HepG2 (cell line): ENCODE measurements around the gene SEMA3F. TPM values are rescaled to one million over a fixed set of nuclear protein-coding genes. Genes with fewer than 3 reads are reported as not detected.

Experiments
- ARNT2 ChIP-seq: sonication (generic); formaldehyde crosslinking; IDR thresholded peaks from 2 replicates; pipeline ENCODE4 v1.8.0; 2022; ENCODE audit warnings: mild to moderate bottlenecking, low read depth, missing genetic modification reagents, moderate library complexity
- CAMTA2 ChIP-seq: sonication (generic); formaldehyde crosslinking; IDR thresholded peaks from 2 replicates; pipeline ENCODE4 v1.4.0; 2020; ENCODE audit warnings: mild to moderate bottlenecking, missing genetic modification reagents, borderline replicate concordance
- EP300 ChIP-seq, 3 experiments: sonication (generic) in 1 of 3; formaldehyde crosslinking in 1 of 3; IDR thresholded peaks; 2 replicates each; pipeline versions ENCODE4 v1.5.1 to v1.6.1; 2011 to 2020; ENCODE audit warnings: low read depth in 2 of 3, low read length in 2 of 3, borderline replicate concordance in 1 of 3, improper control_type of control experiment in 1 of 3, mild to moderate bottlenecking in 1 of 3, missing genetic modification reagents in 1 of 3, moderate library complexity in 1 of 3
- FOXK1 ChIP-seq: sonication (generic); formaldehyde crosslinking; IDR thresholded peaks from 2 replicates; pipeline ENCODE4 v1.4.0; 2020; ENCODE audit warnings: low read depth, missing genetic modification reagents, borderline replicate concordance
- GZF1 ChIP-seq: sonication (generic); formaldehyde crosslinking; IDR thresholded peaks from 2 replicates; pipeline ENCODE4 v1.5.1; 2020; ENCODE audit warnings: mild to moderate bottlenecking, missing genetic modification reagents
- MYNN ChIP-seq: sonication (generic); formaldehyde crosslinking; IDR thresholded peaks from 2 replicates; pipeline ENCODE4 v1.4.0; 2020; ENCODE audit warnings: mild to moderate bottlenecking, low read depth, missing genetic modification reagents
- PHF21A ChIP-seq: sonication (generic); formaldehyde crosslinking; IDR thresholded peaks from 2 replicates; pipeline ENCODE4 v1.5.0; 2020; ENCODE audit warnings: mild to moderate bottlenecking, missing genetic modification reagents
- PHF5A ChIP-seq: IDR thresholded peaks from one replicate; pipeline ENCODE4 v1.6.1; 2018; ENCODE audit warnings: low read depth, missing genetic modification reagents; ENCODE audit not compliant: unreplicated experiment
- ZBTB7A ChIP-seq: sonication (generic); formaldehyde crosslinking; IDR thresholded peaks from 2 replicates; pipeline ENCODE4 v1.8.0; 2022; ENCODE audit warnings: mild to moderate bottlenecking, missing genetic modification reagents
- ZNF430 ChIP-seq: sonication (generic); formaldehyde crosslinking; IDR thresholded peaks from 2 replicates; pipeline ENCODE4 v1.9.0; 2021; ENCODE audit warnings: mild to moderate bottlenecking, missing genetic modification reagents
- ZNF550 ChIP-seq: sonication (generic); formaldehyde crosslinking; IDR thresholded peaks from 2 replicates; pipeline ENCODE4 v1.4.0; 2020; ENCODE audit warnings: mild to moderate bottlenecking, missing genetic modification reagents, borderline replicate concordance
- polyA plus RNA-seq, 8 experiments: library from polyadenylated mRNA; depleted of rRNA in 3 of 8; stranded (reverse) in 7 of 8; unstranded in 1 of 8; fragments of >200 nt; fragmentation: Illumina TruSeq in 4 of 8; extraction: Trizol in 4 of 8; gene quantifications; 2 replicates each; pipeline versions ENCODE4 v1.2.1 to v1.2.3, GENCODE V29; 2011 to 2016; ENCODE audit warnings: low read depth in 4 of 8, missing spikeins in 1 of 8, mixed read lengths in 1 of 8; ENCODE audit not compliant: insufficient read depth in 1 of 8
- total RNA-seq, 5 experiments: library from RNA; depleted of rRNA; stranded (reverse); fragments of >200 nt; fragmentation: Illumina TruSeq; extraction: Trizol; gene quantifications; 2 replicates each; pipeline ENCODE4 v1.2.3, GENCODE V29; 2016; ENCODE audit warnings: low read depth in 1 of 5
- TF ChIP-seq, protein P1 (sequence below): sonication (generic); formaldehyde crosslinking; IDR thresholded peaks from 2 replicates; pipeline ENCODE4 v1.4.0; 2020; ENCODE audit warnings: mild to moderate bottlenecking, missing genetic modification reagents
- TF ChIP-seq, protein P2 (sequence below): sonication (generic); formaldehyde crosslinking; IDR thresholded peaks from 2 replicates; pipeline ENCODE4 v1.4.0; 2020; ENCODE audit warnings: missing genetic modification reagents, borderline replicate concordance
- TF ChIP-seq, protein P3 (sequence below): sonication (generic); formaldehyde crosslinking; IDR thresholded peaks from 2 replicates; pipeline ENCODE4 v1.4.0; 2020; ENCODE audit warnings: mild to moderate bottlenecking, missing genetic modification reagents
- TF ChIP-seq, protein P4 (sequence below): sonication (generic); formaldehyde crosslinking; IDR thresholded peaks from 2 replicates; pipeline ENCODE4 v1.8.0; 2022; ENCODE audit warnings: missing genetic modification reagents, mild to moderate bottlenecking, borderline replicate concordance
- TF ChIP-seq, protein P5 (sequence below): sonication (generic); formaldehyde crosslinking; IDR thresholded peaks from 2 replicates; pipeline ENCODE4 v1.4.0; 2020; ENCODE audit warnings: missing genetic modification reagents

The SEMA3F gene
- total and polyA plus RNA-seq, 2 of the 13 experiments (the other 11 are each of a cell fraction or from before 2014, with no cell fraction given), result 7.6 to 17.2 TPM

DNA sequence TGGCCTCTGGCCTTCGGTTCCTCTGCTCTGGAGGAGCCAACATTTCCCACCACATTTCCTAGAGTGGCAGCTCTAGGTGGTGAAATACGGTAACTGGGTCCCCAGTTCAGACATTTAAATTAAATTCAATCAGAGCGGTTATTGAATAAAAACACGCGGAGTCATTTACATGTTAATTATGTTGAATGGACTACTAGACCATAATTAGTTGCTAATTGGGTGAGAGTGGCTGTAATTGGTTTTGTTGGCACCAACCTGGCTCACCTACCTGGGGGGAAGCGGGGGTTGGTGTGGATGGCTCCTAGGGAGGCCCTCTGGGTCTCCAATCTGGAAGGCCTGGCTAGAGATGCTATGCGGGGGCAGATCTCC lies 12.7 kb downstream of the SEMA3F start (continued):
- TF ChIP-seq GZF1 (CRISPR knock-in tag) (peak; percentile 99), PHF5A (no peak), ZNF550 (CRISPR knock-in tag) (no peak), ARNT2 (no peak), MYNN (CRISPR knock-in tag) (no peak), PHF21A (0 out of 2 replicates have a peak, but pooled peaks have one; percentile 4), ZBTB7A (0 out of 2 replicates have a peak, but pooled peaks have one; percentile 3), ZNF430 (CRISPR knock-in tag) (0 out of 2 replicates have a peak, but pooled peaks have one; percentile 45), EP300 (IDR thresholded peaks at IDR 0.05; ENCODE audit: low read depth in 2 of 2, low read length in 2 of 2) (0 out of 4 replicates have a peak, but pooled peaks of 1 of the 2 experiments have one; percentile 1), EP300 (CRISPR knock-in tag; IDR thresholded peaks at IDR 0.05; ENCODE audit: borderline replicate concordance) (no peak), CAMTA2 (no peak), FOXK1 (CRISPR knock-in tag) (peak; percentile 6; the same call in 1 of the 2 replicates)
- TF ChIP-seq, protein P1, sequence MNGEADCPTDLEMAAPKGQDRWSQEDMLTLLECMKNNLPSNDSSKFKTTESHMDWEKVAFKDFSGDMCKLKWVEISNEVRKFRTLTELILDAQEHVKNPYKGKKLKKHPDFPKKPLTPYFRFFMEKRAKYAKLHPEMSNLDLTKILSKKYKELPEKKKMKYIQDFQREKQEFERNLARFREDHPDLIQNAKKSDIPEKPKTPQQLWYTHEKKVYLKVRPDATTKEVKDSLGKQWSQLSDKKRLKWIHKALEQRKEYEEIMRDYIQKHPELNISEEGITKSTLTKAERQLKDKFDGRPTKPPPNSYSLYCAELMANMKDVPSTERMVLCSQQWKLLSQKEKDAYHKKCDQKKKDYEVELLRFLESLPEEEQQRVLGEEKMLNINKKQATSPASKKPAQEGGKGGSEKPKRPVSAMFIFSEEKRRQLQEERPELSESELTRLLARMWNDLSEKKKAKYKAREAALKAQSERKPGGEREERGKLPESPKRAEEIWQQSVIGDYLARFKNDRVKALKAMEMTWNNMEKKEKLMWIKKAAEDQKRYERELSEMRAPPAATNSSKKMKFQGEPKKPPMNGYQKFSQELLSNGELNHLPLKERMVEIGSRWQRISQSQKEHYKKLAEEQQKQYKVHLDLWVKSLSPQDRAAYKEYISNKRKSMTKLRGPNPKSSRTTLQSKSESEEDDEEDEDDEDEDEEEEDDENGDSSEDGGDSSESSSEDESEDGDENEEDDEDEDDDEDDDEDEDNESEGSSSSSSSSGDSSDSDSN (CRISPR knock-in tag), result no peak
- TF ChIP-seq, protein P2, sequence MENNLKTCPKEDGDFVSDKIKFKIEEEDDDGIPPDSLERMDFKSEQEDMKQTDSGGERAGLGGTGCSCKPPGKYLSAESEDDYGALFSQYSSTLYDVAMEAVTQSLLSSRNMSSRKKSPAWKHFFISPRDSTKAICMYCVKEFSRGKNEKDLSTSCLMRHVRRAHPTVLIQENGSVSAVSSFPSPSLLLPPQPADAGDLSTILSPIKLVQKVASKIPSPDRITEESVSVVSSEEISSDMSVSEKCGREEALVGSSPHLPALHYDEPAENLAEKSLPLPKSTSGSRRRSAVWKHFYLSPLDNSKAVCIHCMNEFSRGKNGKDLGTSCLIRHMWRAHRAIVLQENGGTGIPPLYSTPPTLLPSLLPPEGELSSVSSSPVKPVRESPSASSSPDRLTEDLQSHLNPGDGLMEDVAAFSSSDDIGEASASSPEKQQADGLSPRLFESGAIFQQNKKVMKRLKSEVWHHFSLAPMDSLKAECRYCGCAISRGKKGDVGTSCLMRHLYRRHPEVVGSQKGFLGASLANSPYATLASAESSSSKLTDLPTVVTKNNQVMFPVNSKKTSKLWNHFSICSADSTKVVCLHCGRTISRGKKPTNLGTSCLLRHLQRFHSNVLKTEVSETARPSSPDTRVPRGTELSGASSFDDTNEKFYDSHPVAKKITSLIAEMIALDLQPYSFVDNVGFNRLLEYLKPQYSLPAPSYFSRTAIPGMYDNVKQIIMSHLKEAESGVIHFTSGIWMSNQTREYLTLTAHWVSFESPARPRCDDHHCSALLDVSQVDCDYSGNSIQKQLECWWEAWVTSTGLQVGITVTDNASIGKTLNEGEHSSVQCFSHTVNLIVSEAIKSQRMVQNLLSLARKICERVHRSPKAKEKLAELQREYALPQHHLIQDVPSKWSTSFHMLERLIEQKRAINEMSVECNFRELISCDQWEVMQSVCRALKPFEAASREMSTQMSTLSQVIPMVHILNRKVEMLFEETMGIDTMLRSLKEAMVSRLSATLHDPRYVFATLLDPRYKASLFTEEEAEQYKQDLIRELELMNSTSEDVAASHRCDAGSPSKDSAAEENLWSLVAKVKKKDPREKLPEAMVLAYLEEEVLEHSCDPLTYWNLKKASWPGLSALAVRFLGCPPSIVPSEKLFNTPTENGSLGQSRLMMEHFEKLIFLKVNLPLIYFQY (CRISPR knock-in tag), result 0 out of 2 replicates have a peak, but pooled peaks have one; percentile 5
- TF ChIP-seq, protein P3, sequence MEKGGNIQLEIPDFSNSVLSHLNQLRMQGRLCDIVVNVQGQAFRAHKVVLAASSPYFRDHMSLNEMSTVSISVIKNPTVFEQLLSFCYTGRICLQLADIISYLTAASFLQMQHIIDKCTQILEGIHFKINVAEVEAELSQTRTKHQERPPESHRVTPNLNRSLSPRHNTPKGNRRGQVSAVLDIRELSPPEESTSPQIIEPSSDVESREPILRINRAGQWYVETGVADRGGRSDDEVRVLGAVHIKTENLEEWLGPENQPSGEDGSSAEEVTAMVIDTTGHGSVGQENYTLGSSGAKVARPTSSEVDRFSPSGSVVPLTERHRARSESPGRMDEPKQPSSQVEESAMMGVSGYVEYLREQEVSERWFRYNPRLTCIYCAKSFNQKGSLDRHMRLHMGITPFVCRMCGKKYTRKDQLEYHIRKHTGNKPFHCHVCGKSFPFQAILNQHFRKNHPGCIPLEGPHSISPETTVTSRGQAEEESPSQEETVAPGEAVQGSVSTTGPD (CRISPR knock-in tag), result 0 out of 2 replicates have a peak, but pooled peaks have one; percentile 17
- TF ChIP-seq, protein P4, sequence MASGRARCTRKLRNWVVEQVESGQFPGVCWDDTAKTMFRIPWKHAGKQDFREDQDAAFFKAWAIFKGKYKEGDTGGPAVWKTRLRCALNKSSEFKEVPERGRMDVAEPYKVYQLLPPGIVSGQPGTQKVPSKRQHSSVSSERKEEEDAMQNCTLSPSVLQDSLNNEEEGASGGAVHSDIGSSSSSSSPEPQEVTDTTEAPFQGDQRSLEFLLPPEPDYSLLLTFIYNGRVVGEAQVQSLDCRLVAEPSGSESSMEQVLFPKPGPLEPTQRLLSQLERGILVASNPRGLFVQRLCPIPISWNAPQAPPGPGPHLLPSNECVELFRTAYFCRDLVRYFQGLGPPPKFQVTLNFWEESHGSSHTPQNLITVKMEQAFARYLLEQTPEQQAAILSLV, result no peak
- TF ChIP-seq, protein P5, sequence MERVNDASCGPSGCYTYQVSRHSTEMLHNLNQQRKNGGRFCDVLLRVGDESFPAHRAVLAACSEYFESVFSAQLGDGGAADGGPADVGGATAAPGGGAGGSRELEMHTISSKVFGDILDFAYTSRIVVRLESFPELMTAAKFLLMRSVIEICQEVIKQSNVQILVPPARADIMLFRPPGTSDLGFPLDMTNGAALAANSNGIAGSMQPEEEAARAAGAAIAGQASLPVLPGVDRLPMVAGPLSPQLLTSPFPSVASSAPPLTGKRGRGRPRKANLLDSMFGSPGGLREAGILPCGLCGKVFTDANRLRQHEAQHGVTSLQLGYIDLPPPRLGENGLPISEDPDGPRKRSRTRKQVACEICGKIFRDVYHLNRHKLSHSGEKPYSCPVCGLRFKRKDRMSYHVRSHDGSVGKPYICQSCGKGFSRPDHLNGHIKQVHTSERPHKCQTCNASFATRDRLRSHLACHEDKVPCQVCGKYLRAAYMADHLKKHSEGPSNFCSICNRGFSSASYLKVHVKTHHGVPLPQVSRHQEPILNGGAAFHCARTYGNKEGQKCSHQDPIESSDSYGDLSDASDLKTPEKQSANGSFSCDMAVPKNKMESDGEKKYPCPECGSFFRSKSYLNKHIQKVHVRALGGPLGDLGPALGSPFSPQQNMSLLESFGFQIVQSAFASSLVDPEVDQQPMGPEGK, result no peak; the same call in 1 of the 2 replicates
- TF ChIP-seq, all 625 proteins: peak for 12
